GM21390 (cell line): ENCODE measurements around the gene WSB1.
A peak's percentile ranks its signal among the peaks of the same experiment; 100 is the strongest.

ENCODE experiments used
- ATAC-seq: cut with Tn5 transposase; IDR thresholded peaks from one replicate; pipeline ENCODE4 v1.9.1; 2021; ENCODE audit not compliant: unreplicated experiment

WSB1 gene

GRCh38 chr17:27333410-27333980 lies 39.6 kb downstream of the WSB1 start:
- ATAC-seq: no peak

- ATAC-seq: no peak
These were observed 42.3 kb downstream of the WSB1 start for GRCh38 chr17:27336184-27336583.

- ATAC-seq: peak; percentile 69
These were observed 44.6 kb downstream of the WSB1 start for GRCh38 chr17:27338536-27338985.

- ATAC-seq: peak; percentile 52
These were observed 45.4 kb downstream of the WSB1 start for GRCh38 chr17:27339198-27339835.

- ATAC-seq: no peak
These were observed 46.1 kb downstream of the WSB1 start for GRCh38 chr17:27339836-27340550.

- no peak for ATAC-seq
These were observed 46.7 kb downstream of the WSB1 start for GRCh38 chr17:27340575-27340974.

GRCh38 chr17:27341041-27341471 lies 47.1 kb downstream of the WSB1 start:
- no peak for ATAC-seq

GRCh38 chr17:27342059-27342458 lies 48.1 kb downstream of the WSB1 start:
- ATAC-seq: no peak

- no peak for ATAC-seq
These were observed 49.4 kb downstream of the WSB1 start for GRCh38 chr17:27343294-27343693.

GRCh38 chr17:27343977-27344607 lies 50.2 kb downstream of the WSB1 start:
- ATAC-seq: no peak

- ATAC-seq: no peak
These were observed 51.4 kb downstream of the WSB1 start for GRCh38 chr17:27345141-27345904.

- ATAC-seq: no peak
These were observed 52.5 kb downstream of the WSB1 start for GRCh38 chr17:27346228-27346899.

GRCh38 chr17:27348196-27348595 lies 54.3 kb downstream of the WSB1 start:
- no peak for ATAC-seq

GRCh38 chr17:27349540-27350021 lies 55.7 kb downstream of the WSB1 start:
- ATAC-seq: no peak

GRCh38 chr17:27351759-27352158 lies 57.8 kb downstream of the WSB1 start:
- ATAC-seq: no peak

- ATAC-seq: no peak
These were observed 58.6 kb downstream of the WSB1 start for GRCh38 chr17:27352448-27353032.

- ATAC-seq: no peak
These were observed 59.1 kb downstream of the WSB1 start for GRCh38 chr17:27353033-27353460.

- ATAC-seq: peak; percentile 76
These were observed 59.6 kb downstream of the WSB1 start for GRCh38 chr17:27353461-27354050.

GRCh38 chr17:27354051-27354490 lies 60.2 kb downstream of the WSB1 start:
- ATAC-seq: no peak
